GM19328 (cell line): Measurements from ENCODE around the gene SLC9A1.

Source experiments
- ATAC-seq: cut with Tn5 transposase; IDR thresholded peaks from one replicate; pipeline ENCODE4 v1.9.1; 2021; ENCODE audit warnings: mild to moderate bottlenecking, moderate library complexity; ENCODE audit not compliant: unreplicated experiment

The SLC9A1 gene

GRCh38 chr1:27152004-27152828 lies 2.7 kb downstream of the SLC9A1 start:
- ATAC-seq, result no peak

- ATAC-seq, result no peak
These were observed 4.3 kb downstream of the SLC9A1 start for GRCh38 chr1:27150641-27151040.

- ATAC-seq, result no peak
These were observed 4.7 kb downstream of the SLC9A1 start for GRCh38 chr1:27150183-27150582.

- ATAC-seq, result no peak
These were observed 5.2 kb downstream of the SLC9A1 start for GRCh38 chr1:27149762-27150113.

- no peak for ATAC-seq
These were observed 5.7 kb downstream of the SLC9A1 start for GRCh38 chr1:27149084-27149761.

GRCh38 chr1:27148591-27148990 lies 6.3 kb downstream of the SLC9A1 start:
- no peak for ATAC-seq

- ATAC-seq, result no peak
These were observed 6.9 kb downstream of the SLC9A1 start for GRCh38 chr1:27147842-27148518.

- no peak for ATAC-seq
These were observed 9.0 kb downstream of the SLC9A1 start for GRCh38 chr1:27145934-27146354.

GRCh38 chr1:27144920-27145661 lies 9.8 kb downstream of the SLC9A1 start:
- no peak for ATAC-seq

GRCh38 chr1:27144049-27144748 lies 10.7 kb downstream of the SLC9A1 start:
- no peak for ATAC-seq

GRCh38 chr1:27143401-27143800 lies 11.5 kb downstream of the SLC9A1 start:
- no peak for ATAC-seq

- ATAC-seq, result no peak
These were observed 12.5 kb downstream of the SLC9A1 start for GRCh38 chr1:27142464-27142863.

GRCh38 chr1:27141266-27142003 lies 13.5 kb downstream of the SLC9A1 start:
- no peak for ATAC-seq

- ATAC-seq, result no peak
These were observed 14.9 kb downstream of the SLC9A1 start for GRCh38 chr1:27139980-27140379.

- no peak for ATAC-seq
These were observed 16.0 kb downstream of the SLC9A1 start for GRCh38 chr1:27138927-27139326.

- no peak for ATAC-seq
These were observed 16.6 kb downstream of the SLC9A1 start for GRCh38 chr1:27138368-27138767.

GRCh38 chr1:27137544-27138075 lies 17.3 kb downstream of the SLC9A1 start:
- no peak for ATAC-seq

- ATAC-seq, result no peak
These were observed 17.9 kb downstream of the SLC9A1 start for GRCh38 chr1:27136998-27137542.

- no peak for ATAC-seq
These were observed 18.7 kb downstream of the SLC9A1 start for GRCh38 chr1:27136236-27136551.
